Spleen (tissue), 11 donors: ENCODE data around the gene PEX14. TPM values are rescaled to one million over a fixed set of nuclear protein-coding genes. Genes with fewer than 3 reads are reported as not detected.

Source experiments
- DNase-seq: peaks from one replicate; pipeline ENCODE4 v3.0.0-alpha.2; 2020
- H3K27ac ChIP-seq, 8 donors: fragments of 200-600 bp; sonication (generic) in 7 of 8; 1 replicate in 4 of 8; 2 replicates in 4 of 8; pipeline versions ENCODE4 v1.5.0 to v1.8.0; 2016 to 2021; ENCODE audit warnings: inconsistent platforms in 4 of 8, mild to moderate bottlenecking in 4 of 8, moderate library complexity in 1 of 8
- H3K27me3 ChIP-seq, 7 donors: fragments of 200-600 bp; sonication (generic) in 6 of 7; replicated peaks in 1 of 7; 1 replicate in 4 of 7; 2 replicates in 3 of 7; pipeline versions ENCODE4 v1.5.0 to v1.8.0; 2016 to 2021; ENCODE audit warnings: inconsistent platforms in 3 of 7, mild to moderate bottlenecking in 1 of 7
- H3K36me3 ChIP-seq, 6 donors: fragments of 200-600 bp; sonication (generic) in 5 of 6; 1 replicate in 4 of 6; 2 replicates in 2 of 6; pipeline versions ENCODE4 v1.5.0 to v1.8.0; 2016 to 2021; ENCODE audit warnings: inconsistent platforms in 2 of 6
- H3K4me1 ChIP-seq, 6 donors: fragments of 200-600 bp; sonication (generic) in 5 of 6; 1 replicate in 3 of 6; 2 replicates in 3 of 6; pipeline versions ENCODE4 v1.5.0 to v1.8.0; 2016 to 2021; ENCODE audit warnings: inconsistent platforms in 3 of 6
- H3K4me3 ChIP-seq, 8 donors: fragments of 200-600 bp; sonication (generic) in 7 of 8; 1 replicate in 4 of 8; 2 replicates in 4 of 8; pipeline versions ENCODE4 v1.5.0 to v1.8.0; 2016 to 2021; ENCODE audit warnings: inconsistent platforms in 4 of 8, mild to moderate bottlenecking in 4 of 8, moderate library complexity in 2 of 8
- H3K9me3 ChIP-seq, 8 donors: fragments of 200-600 bp; sonication (generic) in 7 of 8; 1 replicate in 4 of 8; 2 replicates in 4 of 8; pipeline versions ENCODE4 v1.5.0 to v1.8.0; 2016 to 2021; ENCODE audit warnings: inconsistent platforms in 4 of 8
- POLR2A ChIP-seq, 3 donors: fragments of 450-650 bp; IDR thresholded peaks; one replicate each; pipeline ENCODE4 v1.5.1; 2017; ENCODE audit warnings: antibody characterized with exemption in 3 of 3, mild to moderate bottlenecking in 1 of 3
- POLR2AphosphoS5 ChIP-seq, 3 donors: sonication (generic); formaldehyde crosslinking; IDR thresholded peaks; one replicate each; pipeline ENCODE4 v1.5.1; 2017; ENCODE audit warnings: antibody characterized with exemption in 3 of 3
- WGBS, 5 donors: extraction: QIAGEN DNeasy Blood & Tissue Kit in 3 of 5; methylation state at CpG; one replicate each; pipeline versions ENCODE4 v1.1.5 to v1.1.7; 2013 to 2018; 5-methylcytosine and 5-hydroxymethylcytosine counted together
- intact Hi-C: fragments of 100-400 bp; cut with DNase I; formaldehyde crosslinking; loops from one replicate; pipeline ENCODE4 v1.15.0; 2023; ENCODE audit warnings: low total_unique reads
- polyA plus RNA-seq, 3 donors: library from polyadenylated mRNA; stranded (reverse); fragments of 200-250 nt; gene quantifications; one replicate each; pipeline ENCODE4 v1.2.1, GENCODE V29; 2013
- total RNA-seq, 7 donors: library from RNA; depleted of rRNA in 3 of 7; stranded (reverse); fragments of >200 nt in 3 of 7; fragmentation: NEBNext Ultra II Directional in 4 of 7; extraction: Animal tissue kit (Norgen Biotek cat#: 25700) in 4 of 7; gene quantifications; one replicate each; pipeline versions ENCODE4 v1.1.0 to v1.2.1, GENCODE V29; 2016 to 2021
- TF ChIP-seq, protein P1 (sequence below), 11 experiments: fragments of 200-600 bp in 7 of 11; fragments of 450-650 bp in 4 of 11; sonication (generic) in 4 of 11; IDR thresholded peaks in 8 of 11; conservative IDR thresholded peaks in 3 of 11; 1 replicate in 7 of 11; 2 replicates in 4 of 11; pipeline versions ENCODE4 v1.4.0 to v1.8.0; 2016 to 2021; ENCODE audit warnings: antibody characterized with exemption in 11 of 11, inconsistent platforms in 4 of 11, mild to moderate bottlenecking in 1 of 11
- donor health status: healthy with polysubstance abuse.
- donor health status: DM: no; HTN: no; CAD: no; lungs with moderate emphysema.
- donor health status: DM: no; HTN: no; CAD: no.
- donor health status: Bipolar disorder and iron deficiency.
- donor health status: healthy.
- donor health status: DM: no; HTN: no; CAD: no.
- donor health status: DM: yes; HTN: yes; CAD: no.

The PEX14 gene
- total and polyA plus RNA-seq, 10 donors: 9.3 to 19.7 (median 12.1) TPM

GRCh38 chr1:10594595-10595223 is 120.0 kb downstream of the PEX14 start:
- Histone ChIP-seq H3K27ac (no peak overlapping the region), H3K27me3 (no peaks in the 10 kb centered on the region), H3K36me3 (peaks cover 0 to 11% (median under 1%) of the 10 kb centered on the region in 6 donors), H3K4me1 (peaks cover 0 to 5% (median 0%) of the 10 kb centered on the region in 6 donors), H3K4me3 (no peak overlapping the region), H3K9me3 (no peaks in the 10 kb centered on the region)
- intact Hi-C loops: no loop called here
- TF ChIP-seq POLR2AphosphoS5 (IDR thresholded peaks at IDR 0.05) (no peak), POLR2A (IDR thresholded peaks at IDR 0.05) (no peak)
- TF ChIP-seq, protein P1, sequence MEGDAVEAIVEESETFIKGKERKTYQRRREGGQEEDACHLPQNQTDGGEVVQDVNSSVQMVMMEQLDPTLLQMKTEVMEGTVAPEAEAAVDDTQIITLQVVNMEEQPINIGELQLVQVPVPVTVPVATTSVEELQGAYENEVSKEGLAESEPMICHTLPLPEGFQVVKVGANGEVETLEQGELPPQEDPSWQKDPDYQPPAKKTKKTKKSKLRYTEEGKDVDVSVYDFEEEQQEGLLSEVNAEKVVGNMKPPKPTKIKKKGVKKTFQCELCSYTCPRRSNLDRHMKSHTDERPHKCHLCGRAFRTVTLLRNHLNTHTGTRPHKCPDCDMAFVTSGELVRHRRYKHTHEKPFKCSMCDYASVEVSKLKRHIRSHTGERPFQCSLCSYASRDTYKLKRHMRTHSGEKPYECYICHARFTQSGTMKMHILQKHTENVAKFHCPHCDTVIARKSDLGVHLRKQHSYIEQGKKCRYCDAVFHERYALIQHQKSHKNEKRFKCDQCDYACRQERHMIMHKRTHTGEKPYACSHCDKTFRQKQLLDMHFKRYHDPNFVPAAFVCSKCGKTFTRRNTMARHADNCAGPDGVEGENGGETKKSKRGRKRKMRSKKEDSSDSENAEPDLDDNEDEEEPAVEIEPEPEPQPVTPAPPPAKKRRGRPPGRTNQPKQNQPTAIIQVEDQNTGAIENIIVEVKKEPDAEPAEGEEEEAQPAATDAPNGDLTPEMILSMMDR (IDR thresholded peaks at IDR 0.05 in 8 of 11, conservative IDR thresholded peaks at IDR 0.05 in 3 of 11): no peak
- DNase-seq: no peak
- 84 to 92% (median 91%) methylated on average over 9 of the region's 9 CpGs for WGBS, 5 donors

GRCh38 chr1:10596780-10597179 is 122.0 kb downstream of the PEX14 start:
- H3K4me1 ChIP-seq: peaks cover 0 to 5% (median 0%) of the 10 kb centered on the region in 6 donors
- intact Hi-C loops: no loop called here
- 74 to 93% (median 81%) methylated on average over 6 of the region's 6 CpGs for WGBS, 5 donors
- no peak overlapping the region for H3K27ac ChIP-seq
- no peaks in the 10 kb centered on the region for H3K27me3 ChIP-seq
- H3K9me3 ChIP-seq: no peaks in the 10 kb centered on the region
- no peak overlapping the region for H3K4me3 ChIP-seq
- peaks cover 0 to 31% (median 4%) of the 10 kb centered on the region in 6 donors for H3K36me3 ChIP-seq
- DNase-seq: no peak
- TF ChIP-seq POLR2AphosphoS5 (IDR thresholded peaks at IDR 0.05): no peak
- TF ChIP-seq, protein P1 (IDR thresholded peaks at IDR 0.05 in 8 of 11, conservative IDR thresholded peaks at IDR 0.05 in 3 of 11): no peak
- no peak for TF ChIP-seq POLR2A (IDR thresholded peaks at IDR 0.05)

GRCh38 chr1:10597492-10598388 is 123.0 kb downstream of the PEX14 start:
- Histone ChIP-seq H3K36me3 (peaks cover 0 to 38% (median 4%) of the 10 kb centered on the region in 6 donors), H3K4me3 (no peak overlapping the region), H3K27me3 (no peaks in the 10 kb centered on the region), H3K27ac (no peak overlapping the region), H3K9me3 (no peaks in the 10 kb centered on the region), H3K4me1 (peaks cover 0 to 5% (median 0%) of the 10 kb centered on the region in 6 donors)
- 91 to 97% (median 93%) methylated on average over 13 of the region's 13 CpGs for WGBS, 5 donors
- TF ChIP-seq POLR2AphosphoS5 (IDR thresholded peaks at IDR 0.05): no peak
- TF ChIP-seq, protein P1 (IDR thresholded peaks at IDR 0.05 in 8 of 11, conservative IDR thresholded peaks at IDR 0.05 in 3 of 11): no peak
- TF ChIP-seq POLR2A (IDR thresholded peaks at IDR 0.05): no peak
- intact Hi-C loops: no loop called here
- DNase-seq: no peak

DNA sequence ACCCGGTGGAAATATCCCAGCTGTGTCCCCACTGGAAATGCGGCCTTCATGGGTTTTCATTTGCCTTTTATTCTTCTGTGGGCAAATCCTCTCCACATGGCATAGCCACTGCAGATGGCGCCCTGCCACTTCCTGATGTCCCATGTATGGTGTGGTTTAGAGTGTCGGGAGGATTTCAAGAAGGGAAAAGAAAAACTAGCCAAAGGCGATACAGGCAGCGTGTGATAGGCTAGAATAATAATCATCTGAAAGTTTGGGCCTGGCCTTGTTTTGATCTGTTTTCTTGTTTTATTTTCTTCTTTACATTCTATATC is 123.6 kb downstream of the PEX14 start:
- TF ChIP-seq POLR2A (IDR thresholded peaks at IDR 0.05): no peak
- TF ChIP-seq POLR2AphosphoS5 (IDR thresholded peaks at IDR 0.05): no peak
- TF ChIP-seq, protein P1 (IDR thresholded peaks at IDR 0.05 in 8 of 11, conservative IDR thresholded peaks at IDR 0.05 in 3 of 11): no peak
- no peak overlapping the region for H3K27ac ChIP-seq
- H3K9me3 ChIP-seq: no peaks in the 10 kb centered on the region
- peaks cover 0 to 44% (median 4%) of the 10 kb centered on the region in 6 donors for H3K36me3 ChIP-seq
- 83 to 87% (median 85%) methylated on average over 6 of the region's 6 CpGs for WGBS, 5 donors
- no peaks in the 10 kb centered on the region for H3K27me3 ChIP-seq
- peaks cover 0 to 5% (median 0%) of the 10 kb centered on the region in 6 donors for H3K4me1 ChIP-seq
- H3K4me3 ChIP-seq: no peak overlapping the region
- no peak for DNase-seq
- intact Hi-C loops: no loop called here
